H1 (cell line): ENCODE results near the gene DLAT. TPM values are rescaled to one million over a fixed set of nuclear protein-coding genes. Genes with fewer than 3 reads are reported as not detected.

ENCODE experiments used
- CTCF ChIA-PET: fragments of 300-600 bp; sonication (Branson Sonifier 250); formaldehyde crosslinking; loops from one replicate; lab custom pipeline; 2021; ENCODE audit not compliant: partially characterized antibody; lab: Charles Lee
- POLR2A ChIA-PET: fragments of 300-600 bp; sonication (Branson Sonifier 250); formaldehyde crosslinking; loops from one replicate; lab custom pipeline; 2021; ENCODE audit warnings: inconsistent platforms; ENCODE audit not compliant: partially characterized antibody; lab: Charles Lee
- DNase-seq, 2 experiments: peaks; one replicate each; pipeline versions ENCODE4 v3.0.0 to v3.0.0-alpha.2; 2010 to 2022; ENCODE audit warnings: low spot score in 2 of 2, low read depth in 1 of 2, mixed read lengths in 1 of 2
- FAIRE-seq: peaks from 2 replicates; lab custom pipeline; 2011; peaks lifted over from hg19 to GRCh38; lab: Jason Lieb, UNC
- H2AFZ ChIP-seq: 2 replicates; pipeline ENCODE4 v1.8.1; 2012; ENCODE audit warnings: low read length, inconsistent platforms
- H2AK5ac ChIP-seq: 2 replicates; pipeline ENCODE4 v1.6.1; 2013; ENCODE audit warnings: low read depth, low read length
- H2BK120ac ChIP-seq: replicated peaks from 2 replicates; pipeline ENCODE3; 2013; ENCODE audit warnings: low read depth, low read length, inconsistent platforms
- H2BK12ac ChIP-seq: 2 replicates; pipeline ENCODE4 v1.6.1; 2013; ENCODE audit warnings: low read depth, low read length
- H2BK15ac ChIP-seq: 2 replicates; pipeline ENCODE4 v1.6.1; 2013; ENCODE audit warnings: low read length
- H2BK20ac ChIP-seq: 2 replicates; pipeline ENCODE4 v1.6.1; 2013; ENCODE audit warnings: low read length
- H2BK5ac ChIP-seq: 2 replicates; pipeline ENCODE4 v1.6.1; 2013; ENCODE audit warnings: low read depth, low read length
- H3K14ac ChIP-seq: 2 replicates; pipeline ENCODE4 v1.6.1; 2013; ENCODE audit warnings: inconsistent platforms; ENCODE audit not compliant: insufficient read length
- H3K18ac ChIP-seq: 2 replicates; pipeline ENCODE4 v1.6.1; 2013; ENCODE audit warnings: low read length; ENCODE audit errors: extremely low read depth
- H3K23ac ChIP-seq: 2 replicates; pipeline ENCODE4 v1.6.1; 2013; ENCODE audit warnings: inconsistent platforms; ENCODE audit not compliant: insufficient read length
- H3K23me2 ChIP-seq: 2 replicates; pipeline ENCODE4 v1.6.1; 2013; ENCODE audit warnings: low read depth, low read length
- H3K27ac ChIP-seq: 2 replicates; pipeline ENCODE4 v1.6.1; 2011; ENCODE audit warnings: low read depth, low read length, inconsistent platforms
- H3K27me3 ChIP-seq, 4 experiments: replicated peaks in 1 of 4; 1 replicate in 1 of 4; 2 replicates in 3 of 4; pipeline versions ENCODE4 v1.6.1 to v1.8.1; 2011 to 2013; ENCODE audit warnings: low read length in 3 of 4, mild to moderate bottlenecking in 3 of 4, inconsistent platforms in 2 of 4, mixed read lengths in 2 of 4, moderate library complexity in 1 of 4; ENCODE audit not compliant: control insufficient read depth in 3 of 4, insufficient read depth in 3 of 4; ENCODE audit errors: extremely low read depth in 1 of 4
- H3K36me3 ChIP-seq, 4 experiments: 2 replicates each; pipeline versions ENCODE4 v1.6.1 to v1.8.1; 2011 to 2013; ENCODE audit warnings: mild to moderate bottlenecking in 4 of 4, low read length in 3 of 4, moderate library complexity in 2 of 4, control low read depth in 1 of 4, inconsistent platforms in 1 of 4; ENCODE audit not compliant: insufficient read depth in 4 of 4, control insufficient read depth in 2 of 4
- H3K4ac ChIP-seq: replicated peaks from 2 replicates; pipeline ENCODE3; 2013; ENCODE audit warnings: low read length, low read depth, mixed read lengths, inconsistent platforms; ENCODE audit not compliant: insufficient read length
- H3K4me1 ChIP-seq, 4 experiments: replicated peaks in 1 of 4; 1 replicate in 1 of 4; 2 replicates in 3 of 4; pipeline versions ENCODE4 v1.6.1 to v1.8.1; 2011 to 2013; ENCODE audit warnings: low read length in 3 of 4, inconsistent platforms in 2 of 4, mixed read lengths in 1 of 4; ENCODE audit not compliant: insufficient read depth in 4 of 4, control insufficient read depth in 3 of 4
- H3K4me2 ChIP-seq, 2 experiments: 2 replicates each; pipeline versions ENCODE4 v1.6.1 to v1.8.1; 2011 to 2013; ENCODE audit warnings: low read depth in 2 of 2, low read length in 2 of 2, control low read depth in 1 of 2, inconsistent platforms in 1 of 2, mild to moderate bottlenecking in 1 of 2; ENCODE audit not compliant: insufficient read depth in 1 of 2
- H3K4me3 ChIP-seq, 4 experiments: fragments of 200-600, 300-600 bp in 1 of 4; sonication (generic), shearing (Covaris generic), sonication (Bioruptor Twin) in 1 of 4; 2 replicates each; pipeline versions ENCODE4 v1.5.1 to v1.8.1; 2011 to 2016; ENCODE audit warnings: low read length in 4 of 4, low read depth in 3 of 4, control low read depth in 2 of 4, inconsistent platforms in 2 of 4, mild to moderate bottlenecking in 2 of 4, mixed read lengths in 1 of 4, moderate library complexity in 1 of 4; ENCODE audit not compliant: insufficient read depth in 2 of 4; ENCODE audit errors: extremely low read depth in 1 of 4
- H3K56ac ChIP-seq: replicated peaks from 2 replicates; pipeline ENCODE3; 2013; ENCODE audit warnings: low read depth, mild to moderate bottlenecking, mixed read lengths, low read length, inconsistent platforms; ENCODE audit not compliant: insufficient read length
- H3K79me1 ChIP-seq: 2 replicates; pipeline ENCODE4 v1.6.1; 2013; ENCODE audit warnings: low read depth, low read length, control low read depth
- H3K79me2 ChIP-seq, 2 experiments: 2 replicates each; pipeline versions ENCODE4 v1.6.1 to v1.8.1; 2012 to 2013; ENCODE audit warnings: low read length in 2 of 2, mild to moderate bottlenecking in 2 of 2, inconsistent platforms in 1 of 2; ENCODE audit not compliant: insufficient read depth in 2 of 2, control insufficient read depth in 1 of 2
- H3K9ac ChIP-seq, 4 experiments: replicated peaks in 1 of 4; 1 replicate in 1 of 4; 2 replicates in 3 of 4; pipeline versions ENCODE4 v1.6.1 to v1.8.1; 2011 to 2013; ENCODE audit warnings: low read depth in 3 of 4, low read length in 3 of 4, control low read depth in 2 of 4, mild to moderate bottlenecking in 2 of 4, moderate library complexity in 2 of 4, inconsistent platforms in 1 of 4; ENCODE audit errors: extremely low read depth in 1 of 4
- H3K9me3 ChIP-seq, 2 experiments: 2 replicates each; pipeline versions ENCODE4 v1.6.1 to v1.8.1; 2012 to 2013; ENCODE audit warnings: mild to moderate bottlenecking in 2 of 2, moderate library complexity in 2 of 2, control low read depth in 1 of 2, inconsistent platforms in 1 of 2, low read depth in 1 of 2, low read length in 1 of 2, mixed read lengths in 1 of 2; ENCODE audit not compliant: insufficient read depth in 2 of 2
- H4K20me1 ChIP-seq, 2 experiments: replicated peaks in 1 of 2; 2 replicates each; pipeline versions ENCODE3 to v1.8.1; 2011 to 2013; ENCODE audit warnings: inconsistent platforms in 2 of 2, low read length in 2 of 2, mild to moderate bottlenecking in 1 of 2; ENCODE audit not compliant: insufficient read depth in 2 of 2, control insufficient read depth in 1 of 2
- H4K5ac ChIP-seq: 2 replicates; pipeline ENCODE4 v1.6.1; 2013; ENCODE audit warnings: low read length, low read depth, mixed read lengths, inconsistent platforms; ENCODE audit not compliant: insufficient read length
- H4K8ac ChIP-seq: 2 replicates; pipeline ENCODE4 v1.8.0; 2013; ENCODE audit warnings: mild to moderate bottlenecking, moderate library complexity, low read length, inconsistent platforms; ENCODE audit not compliant: insufficient read depth; ENCODE audit errors: extremely low read depth
- H4K91ac ChIP-seq: replicated peaks from 2 replicates; pipeline ENCODE3; 2013; ENCODE audit warnings: low read length, mixed read lengths, inconsistent platforms; ENCODE audit not compliant: insufficient read length
- BCL11A ChIP-seq, 2 experiments: IDR thresholded peaks; one replicate each; pipeline ENCODE4 v1.6.1; 2011; ENCODE audit warnings: low read depth in 2 of 2, low read length in 2 of 2, mild to moderate bottlenecking in 2 of 2
- CBX8 ChIP-seq: fragments of 300-800, 300-1000 bp; sonication (generic); IDR thresholded peaks from 2 replicates; pipeline ENCODE4 v1.7.1; 2016; ENCODE audit warnings: low read depth, low read length, borderline replicate concordance
- CHD2 ChIP-seq: IDR thresholded peaks from 2 replicates; pipeline ENCODE4 v1.6.1; 2012; ENCODE audit warnings: low read length, improper control_type of control experiment
- CTCF ChIP-seq, 3 experiments: IDR thresholded peaks; 1 replicate in 2 of 3; 2 replicates in 1 of 3; pipeline versions ENCODE4 v1.5.1 to v1.6.1; 2011; ENCODE audit warnings: low read length in 3 of 3, mild to moderate bottlenecking in 3 of 3, inconsistent platforms in 2 of 3, low read depth in 1 of 3, moderate library complexity in 1 of 3; ENCODE audit not compliant: insufficient read depth in 1 of 3; ENCODE audit errors: control extremely low read depth in 1 of 3
- PHF8 ChIP-seq: fragments of 200-600 bp; sonication (generic); conservative IDR thresholded peaks from 2 replicates; pipeline ENCODE4 v1.7.1; 2012; ENCODE audit warnings: low read depth, mild to moderate bottlenecking, inconsistent platforms, low read length, moderate library complexity
- POLR2AphosphoS5 ChIP-seq: IDR thresholded peaks from 2 replicates; pipeline ENCODE4 v1.6.1; 2011; ENCODE audit warnings: low read depth, low read length
- SP2 ChIP-seq: IDR thresholded peaks from 2 replicates; pipeline ENCODE4 v1.6.1; 2012; ENCODE audit warnings: mild to moderate bottlenecking, low read length, inconsistent platforms
- WGBS, 2 experiments: shearing (Covaris generic) in 1 of 2; methylation state at CpG; one replicate each; pipeline versions ENCODE4 v1.1.6 to v1.1.7; 2013 to 2015; ENCODE audit warnings: low lambda C conversion rate in 2 of 2, mixed read lengths in 2 of 2, inconsistent platforms in 1 of 2, low coverage in 1 of 2, missing lambda C conversion rate in 1 of 2; ENCODE audit not compliant: insufficient replicate concordance in 2 of 2, insufficient coverage in 1 of 2, insufficient read length in 1 of 2; ENCODE audit errors: extremely low coverage in 1 of 2, missing lambda C conversion rate in 1 of 2; 5-methylcytosine and 5-hydroxymethylcytosine counted together
- polyA plus RNA-seq, 7 experiments: library from polyadenylated mRNA; depleted of rRNA in 3 of 7; stranded (reverse) in 5 of 7; unstranded in 2 of 7; fragments of >200 nt in 5 of 7; fragments of 200-250 nt in 2 of 7; gene quantifications; 1 replicate in 5 of 7; 2 replicates in 1 of 7; 4 replicates in 1 of 7; pipeline versions ENCODE4 v1.2.1 to v1.2.3, GENCODE V29; 2011 to 2013; ENCODE audit warnings: missing spikeins in 2 of 7, mixed read lengths in 2 of 7
- total RNA-seq: library from RNA; stranded (reverse); fragmentation: NEBNext Ultra II Directional; extraction: Animal tissue kit (Norgen Biotek cat#: 25700); gene quantifications from 2 replicates; pipeline ENCODE4 v1.2.1, GENCODE V29; 2021
- TF ChIP-seq, protein P1 (sequence below): IDR thresholded peaks from 2 replicates; pipeline ENCODE4 v1.6.1; 2012; ENCODE audit warnings: inconsistent platforms
- TF ChIP-seq, protein P2 (sequence below): IDR thresholded peaks from 2 replicates; pipeline ENCODE4 v1.6.1; 2012; ENCODE audit warnings: inconsistent platforms

DLAT gene
- total and polyA plus RNA-seq, 2 of the 8 experiments (the other 6 are each of a cell fraction or from before 2014, with no cell fraction given) = 23.1 to 66.2 TPM

DNA sequence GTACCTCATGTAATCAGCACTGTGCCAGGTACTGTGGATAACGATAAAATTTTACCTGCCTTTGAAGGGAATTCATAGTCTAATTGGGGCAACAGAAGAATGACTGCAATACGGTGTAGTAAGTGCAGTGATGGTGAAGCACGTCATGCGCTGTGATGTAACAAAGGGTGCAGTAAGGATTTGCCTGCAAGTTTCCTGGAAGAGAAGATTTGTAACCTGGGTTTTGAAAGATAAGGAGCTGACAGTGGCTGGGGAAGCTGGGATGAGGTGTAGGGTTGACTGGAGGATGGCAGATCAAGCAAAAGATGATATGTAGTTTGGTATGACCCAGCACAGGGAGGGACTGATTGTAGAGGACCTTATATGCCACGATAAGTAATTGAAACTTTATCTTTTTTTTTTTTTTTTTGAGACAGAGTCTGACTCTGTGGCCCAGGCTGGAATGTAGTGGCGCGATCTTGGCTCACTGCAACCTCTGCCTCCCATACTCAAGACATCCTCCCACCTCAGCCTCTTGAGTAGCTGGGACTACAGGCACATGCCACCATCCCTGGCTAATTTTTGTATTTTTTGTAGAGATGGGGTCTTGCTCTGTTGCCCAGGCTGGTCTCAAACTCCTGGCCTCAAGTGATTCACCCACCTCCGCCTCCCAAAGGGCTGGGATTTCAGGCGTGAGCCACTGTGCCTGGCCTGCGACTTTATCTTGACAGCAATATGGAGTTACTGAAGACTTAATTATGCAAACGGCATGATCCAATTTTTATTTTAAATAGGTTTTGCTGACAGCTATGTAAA lies 72.7 kb downstream of the DLAT start:
- Histone ChIP-seq H3K9ac (no peak overlapping the region), H2BK20ac (no peak overlapping the region), H3K56ac (no peak overlapping the region), H2BK12ac (no peak overlapping the region), H3K9me3 (no peaks in the 10 kb centered on the region), H3K18ac (no peak overlapping the region), H3K4me2 (no peak overlapping the region), H2AK5ac (no peak overlapping the region), H2BK5ac (no peak overlapping the region), H3K4ac (no peak overlapping the region), H4K8ac (no peak overlapping the region), H3K14ac (no peak overlapping the region), H3K27me3 (no peaks in the 10 kb centered on the region), H2BK15ac (no peak overlapping the region), H3K23me2 (no peaks in the 10 kb centered on the region), H3K36me3 (peaks cover 0 to 23% (median 9%) of the 10 kb centered on the region in 4 experiments; a peak in 3 of 8 replicates), H3K4me1 (no peaks in the 10 kb centered on the region), H3K23ac (no peak overlapping the region), H4K5ac (no peak overlapping the region), H3K4me3 (no peak overlapping the region), H3K79me2 (no peaks in the 10 kb centered on the region), H4K91ac (no peak overlapping the region), H4K20me1 (peaks cover 0 to 2% of the 10 kb centered on the region in 2 experiments), H2BK120ac (no peak overlapping the region), H3K79me1 (no peaks in the 10 kb centered on the region), H2AFZ (no peak overlapping the region), H3K27ac (no peak overlapping the region)
- POLR2A ChIA-PET = interaction anchor here (1.2 to 2.4 kb wide), 2 partner anchors 9 to 11 kb away, joined by 3 to 6 read pairs; no protein-coding TSS in a partner anchor
- CTCF ChIA-PET = interaction anchor here (0.6 to 12.8 kb wide), 6 partner anchors 8 to 280 kb away, joined by 3 to 104 read pairs (median 3); no protein-coding TSS in a partner anchor
- DNase-seq = no peak
- FAIRE-seq = no peak
- 92% methylated on average over 11 of the region's 11 CpGs; no CpG with 5 or more reads in 1 of the 2 experiments for WGBS, 2 experiments
- TF ChIP-seq CBX8 = no peak
- TF ChIP-seq, protein P1, sequence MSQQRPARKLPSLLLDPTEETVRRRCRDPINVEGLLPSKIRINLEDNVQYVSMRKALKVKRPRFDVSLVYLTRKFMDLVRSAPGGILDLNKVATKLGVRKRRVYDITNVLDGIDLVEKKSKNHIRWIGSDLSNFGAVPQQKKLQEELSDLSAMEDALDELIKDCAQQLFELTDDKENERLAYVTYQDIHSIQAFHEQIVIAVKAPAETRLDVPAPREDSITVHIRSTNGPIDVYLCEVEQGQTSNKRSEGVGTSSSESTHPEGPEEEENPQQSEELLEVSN = no peak
- TF ChIP-seq, protein P2, sequence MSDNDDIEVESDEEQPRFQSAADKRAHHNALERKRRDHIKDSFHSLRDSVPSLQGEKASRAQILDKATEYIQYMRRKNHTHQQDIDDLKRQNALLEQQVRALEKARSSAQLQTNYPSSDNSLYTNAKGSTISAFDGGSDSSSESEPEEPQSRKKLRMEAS = no peak
- no peak for TF ChIP-seq CTCF (IDR thresholded peaks at IDR 0.05; ENCODE audit: control extremely low read depth in 1 of 3, insufficient read depth in 1 of 3, low read depth in 1 of 3, low read length in 3 of 3)
- no peak for TF ChIP-seq PHF8
- TF ChIP-seq BCL11A (IDR thresholded peaks at IDR 0.05; ENCODE audit: low read depth in 2 of 2, low read length in 2 of 2) = no peak
- no peak for TF ChIP-seq POLR2AphosphoS5
- no peak for TF ChIP-seq SP2
- no peak for TF ChIP-seq CHD2
